Suppressor macrophage treated with lipopolysaccharide for 1 hour (primary cell): Measurements from ENCODE around the gene PROK1.
"Not testable (repeated sequence)": the region's sequence is repeated elsewhere in the genome, so short reads cannot be mapped to it uniquely, and the experiment has no call there.

Experiments used
- DNase-seq, 3 donors: peaks; one replicate each; pipeline ENCODE4 v3.0.0-alpha.2; 2020 to 2022

Gene PROK1

GRCh38 chr1:110450929-110451328, at the start of gene PROK1:
Gene PROK1, plus strand, starts transcription at chr1:110451149. Its CDS starts 68 bp downstream, at chr1:110451217.
- no peak for DNase-seq

GRCh38 chr1:110403805-110404204, 47.1 kb upstream of the PROK1 start:
- DNase-seq: no peak

- DNase-seq: no peak
These were observed 46.5 kb upstream of the PROK1 start for GRCh38 chr1:110404401-110404800.

GRCh38 chr1:110406407-110406806, 44.5 kb upstream of the PROK1 start:
- DNase-seq: not testable (repeated sequence)

GRCh38 chr1:110407260-110408210, 43.4 kb upstream of the PROK1 start, which contains the start of gene LAMTOR5:
Gene LAMTOR5, minus strand, starts transcription at chr1:110407694. Its CDS starts 74 bp downstream, at chr1:110407620.
- DNase-seq: peak; percentile 94 to 97 (median 96)

GRCh38 chr1:110408488-110408887, 42.5 kb upstream of the PROK1 start:
- DNase-seq: peak in 1 of 3 donors; percentile 20

- no peak for DNase-seq
These were observed 41.6 kb upstream of the PROK1 start for GRCh38 chr1:110409316-110409715.

- peak in 1 of 3 donors; percentile 41 for DNase-seq
These were observed 39.7 kb upstream of the PROK1 start for GRCh38 chr1:110411173-110411735.

GRCh38 chr1:110412576-110412975, 38.4 kb upstream of the PROK1 start:
- peak; percentile 89 to 93 (median 92) for DNase-seq

- not testable (repeated sequence) for DNase-seq
These were observed 37.9 kb upstream of the PROK1 start for GRCh38 chr1:110413045-110413444.

- DNase-seq: no peak
These were observed 32.2 kb upstream of the PROK1 start for GRCh38 chr1:110418729-110419128.

GRCh38 chr1:110420023-110420662, 30.8 kb upstream of the PROK1 start:
- DNase-seq: no peak

GRCh38 chr1:110420874-110421793, 29.8 kb upstream of the PROK1 start:
- peak; percentile 87 to 92 (median 92) for DNase-seq

- DNase-seq: peak; percentile 40 to 63 (median 54)
These were observed 26.0 kb upstream of the PROK1 start for GRCh38 chr1:110424699-110425611.

- DNase-seq: no peak
These were observed 25.3 kb upstream of the PROK1 start for GRCh38 chr1:110425612-110426152.

- DNase-seq: peak in 2 of 3 donors; percentile 38 to 50
These were observed 24.1 kb upstream of the PROK1 start for GRCh38 chr1:110426854-110427253.

- peak; percentile 22 to 63 (median 27) for DNase-seq
These were observed 22.0 kb upstream of the PROK1 start for GRCh38 chr1:110428946-110429345.

GRCh38 chr1:110430366-110430765, 20.6 kb upstream of the PROK1 start:
- DNase-seq: no peak

- DNase-seq: no peak
These were observed 20.0 kb upstream of the PROK1 start for GRCh38 chr1:110430901-110431300.

GRCh38 chr1:110433213-110433612, 17.7 kb upstream of the PROK1 start:
- no peak for DNase-seq

- DNase-seq: peak; percentile 59 to 78 (median 69)
These were observed 17.1 kb upstream of the PROK1 start for GRCh38 chr1:110433803-110434202.
